Stomach (tissue), 4 donors: Measurements from ENCODE around the gene ZNF593OS.

Experiments used
- EP300 ChIP-seq: sonication (generic); formaldehyde crosslinking; IDR thresholded peaks from one replicate; pipeline ENCODE4 v1.6.1; 2017; ENCODE audit warnings: antibody characterized with exemption
- POLR2A ChIP-seq, 4 donors: fragments of 450-650 bp; IDR thresholded peaks; one replicate each; pipeline ENCODE4 v1.6.1; 2016; ENCODE audit warnings: antibody characterized with exemption in 4 of 4, control low read depth in 2 of 4, mild to moderate bottlenecking in 1 of 4, moderate library complexity in 1 of 4
- TF ChIP-seq, protein P1 (sequence below), 7 experiments: fragments of 450-650 bp in 4 of 7; fragments of 200-600 bp in 3 of 7; sonication (generic) in 3 of 7; IDR thresholded peaks; one replicate each; pipeline ENCODE4 v1.5.1; 2016 to 2019; ENCODE audit warnings: antibody characterized with exemption in 7 of 7, control low read depth in 2 of 7, mild to moderate bottlenecking in 1 of 7

- no peak for TF ChIP-seq EP300
- TF ChIP-seq, protein P1, sequence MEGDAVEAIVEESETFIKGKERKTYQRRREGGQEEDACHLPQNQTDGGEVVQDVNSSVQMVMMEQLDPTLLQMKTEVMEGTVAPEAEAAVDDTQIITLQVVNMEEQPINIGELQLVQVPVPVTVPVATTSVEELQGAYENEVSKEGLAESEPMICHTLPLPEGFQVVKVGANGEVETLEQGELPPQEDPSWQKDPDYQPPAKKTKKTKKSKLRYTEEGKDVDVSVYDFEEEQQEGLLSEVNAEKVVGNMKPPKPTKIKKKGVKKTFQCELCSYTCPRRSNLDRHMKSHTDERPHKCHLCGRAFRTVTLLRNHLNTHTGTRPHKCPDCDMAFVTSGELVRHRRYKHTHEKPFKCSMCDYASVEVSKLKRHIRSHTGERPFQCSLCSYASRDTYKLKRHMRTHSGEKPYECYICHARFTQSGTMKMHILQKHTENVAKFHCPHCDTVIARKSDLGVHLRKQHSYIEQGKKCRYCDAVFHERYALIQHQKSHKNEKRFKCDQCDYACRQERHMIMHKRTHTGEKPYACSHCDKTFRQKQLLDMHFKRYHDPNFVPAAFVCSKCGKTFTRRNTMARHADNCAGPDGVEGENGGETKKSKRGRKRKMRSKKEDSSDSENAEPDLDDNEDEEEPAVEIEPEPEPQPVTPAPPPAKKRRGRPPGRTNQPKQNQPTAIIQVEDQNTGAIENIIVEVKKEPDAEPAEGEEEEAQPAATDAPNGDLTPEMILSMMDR (IDR thresholded peaks at IDR 0.05): no peak
- TF ChIP-seq POLR2A (IDR thresholded peaks at IDR 0.05): no peak
These were observed 26.2 kb upstream of the ZNF593OS start for GRCh38 chr1:26197813-26198212.
